ENCODE measurements around the gene SRSF12.

Gene SRSF12

GRCh38 chr6:89120371-89120770 lies 2.5 kb upstream of the SRSF12 start:
- H3K27ac ChIP-seq, result no peak overlapping the region
- TF ChIP-seq CTCF (conservative IDR thresholded peaks at IDR 0.05) (no peak), ZFX (IDR thresholded peaks at IDR 0.05) (no peak)

- TF ChIP-seq CTCF (conservative IDR thresholded peaks at IDR 0.05) (no peak), ZFX (IDR thresholded peaks at IDR 0.05) (no peak)
These were observed 1.1 kb upstream of the SRSF12 start for GRCh38 chr6:89118931-89119330.

GRCh38 chr6:89116702-89117101 lies 1.2 kb downstream of the SRSF12 start:
- no peak for TF ChIP-seq CTCF (conservative IDR thresholded peaks at IDR 0.05)
- no peak for TF ChIP-seq ZFX (IDR thresholded peaks at IDR 0.05)
- no peak overlapping the region for H3K27ac ChIP-seq

More at GRCh38 chr6:89118931-89119330, 1.1 kb upstream of the SRSF12 start:
- H3K27ac ChIP-seq, result no peak overlapping the region

GRCh38 chr6:89111933-89112332 lies 5.9 kb downstream of the SRSF12 start:
- no peak overlapping the region for H3K27ac ChIP-seq
- TF ChIP-seq CTCF (conservative IDR thresholded peaks at IDR 0.05) (no peak), ZFX (IDR thresholded peaks at IDR 0.05) (no peak)

- no peak for TF ChIP-seq CTCF (conservative IDR thresholded peaks at IDR 0.05)
- no peak for TF ChIP-seq ZFX (IDR thresholded peaks at IDR 0.05)
These were observed 7.6 kb downstream of the SRSF12 start for GRCh38 chr6:89110284-89110683.

GRCh38 chr6:89100114-89100513 lies 17.8 kb downstream of the SRSF12 start:
- TF ChIP-seq CTCF (conservative IDR thresholded peaks at IDR 0.05), result no peak
- no peak for TF ChIP-seq ZFX (IDR thresholded peaks at IDR 0.05)
- H3K27ac ChIP-seq, result no peak overlapping the region

More at GRCh38 chr6:89110284-89110683, 7.6 kb downstream of the SRSF12 start:
- no peak overlapping the region for H3K27ac ChIP-seq

GRCh38 chr6:89098461-89098860 lies 19.4 kb downstream of the SRSF12 start:
- TF ChIP-seq CTCF (conservative IDR thresholded peaks at IDR 0.05) (no peak), ZFX (IDR thresholded peaks at IDR 0.05) (no peak)
- H3K27ac ChIP-seq, result no peak overlapping the region
